ENCODE data around the gene GNPAT.

GNPAT gene

GRCh38 chr1:231213831-231214573 lies 27.0 kb upstream of the GNPAT start:
- no peak for DNase-seq

GRCh38 chr1:231214918-231215680 lies 25.9 kb upstream of the GNPAT start:
- no peak for DNase-seq

- no peak for DNase-seq
These were observed 25.2 kb upstream of the GNPAT start for GRCh38 chr1:231215681-231216385.

GRCh38 chr1:231216498-231216897 lies 24.5 kb upstream of the GNPAT start:
- DNase-seq, result no peak

- DNase-seq, result no peak
These were observed 24.0 kb upstream of the GNPAT start for GRCh38 chr1:231217056-231217455.

- no peak for DNase-seq
These were observed 22.9 kb upstream of the GNPAT start for GRCh38 chr1:231218078-231218477.

- DNase-seq, result no peak
These were observed 21.3 kb upstream of the GNPAT start for GRCh38 chr1:231219422-231220401.

- no peak for DNase-seq
These were observed 20.2 kb upstream of the GNPAT start for GRCh38 chr1:231220801-231221200.

- DNase-seq, result no peak
These were observed 14.9 kb upstream of the GNPAT start for GRCh38 chr1:231226156-231226555.

GRCh38 chr1:231231511-231231910 lies 9.5 kb upstream of the GNPAT start:
- DNase-seq, result no peak

- no peak for DNase-seq
These were observed 7.9 kb upstream of the GNPAT start for GRCh38 chr1:231232870-231233734.

GRCh38 chr1:231233735-231234417 lies 7.1 kb upstream of the GNPAT start:
- DNase-seq, result no peak

GRCh38 chr1:231234506-231234905 lies 6.5 kb upstream of the GNPAT start:
- no peak for DNase-seq

GRCh38 chr1:231235526-231236207 lies 5.3 kb upstream of the GNPAT start:
- DNase-seq, result no peak

- no peak for DNase-seq
These were observed 4.8 kb upstream of the GNPAT start for GRCh38 chr1:231236208-231236591.

GRCh38 chr1:231236938-231237337 lies 4.1 kb upstream of the GNPAT start:
- DNase-seq, result no peak

- DNase-seq, result no peak
These were observed 2.7 kb upstream of the GNPAT start for GRCh38 chr1:231238298-231238697.

GRCh38 chr1:231240531-231240882 lies 505 bp upstream of the GNPAT start:
- no peak for DNase-seq

GRCh38 chr1:231241750-231242149 lies 738 bp downstream of the GNPAT start:
- DNase-seq, result no peak

- DNase-seq, result no peak
These were observed 1.6 kb downstream of the GNPAT start for GRCh38 chr1:231242516-231243198.

Measured in CD4-positive, alpha-beta T cell treated with Interferon gamma for 1 hour (primary cell).